Esophagus (tissue), 2 donors: Measurements from ENCODE around the gene CDC42EP1. TPM values are rescaled to one million over a fixed set of nuclear protein-coding genes. Genes with fewer than 3 reads are reported as not detected.

ENCODE experiments used
- H3K27ac ChIP-seq, 2 donors: one replicate each; pipeline ENCODE4 v1.5.1; 2013; ENCODE audit warnings: low read depth in 2 of 2, mild to moderate bottlenecking in 2 of 2, inconsistent platforms in 1 of 2, low read length in 1 of 2, moderate library complexity in 1 of 2
- H3K27me3 ChIP-seq, 2 donors: one replicate each; pipeline ENCODE4 v1.6.1; 2013; ENCODE audit warnings: low read length in 2 of 2, control low read depth in 1 of 2, mild to moderate bottlenecking in 1 of 2; ENCODE audit not compliant: insufficient read depth in 2 of 2, control insufficient read depth in 1 of 2
- H3K36me3 ChIP-seq, 2 donors: one replicate each; pipeline ENCODE4 v1.6.1; 2013; ENCODE audit warnings: low read length in 1 of 2; ENCODE audit not compliant: control insufficient read depth in 2 of 2, insufficient read depth in 2 of 2
- H3K4me1 ChIP-seq, 2 donors: one replicate each; pipeline ENCODE4 v1.6.1; 2013; ENCODE audit warnings: low read length in 1 of 2; ENCODE audit not compliant: control insufficient read depth in 2 of 2, insufficient read depth in 2 of 2
- H3K4me3 ChIP-seq, 2 donors: one replicate each; pipeline ENCODE4 v1.5.1; 2013; ENCODE audit warnings: low read length in 2 of 2, mild to moderate bottlenecking in 2 of 2, low read depth in 1 of 2, moderate library complexity in 1 of 2
- H3K9me3 ChIP-seq, 2 donors: one replicate each; pipeline ENCODE4 v1.6.1; 2013; ENCODE audit warnings: mild to moderate bottlenecking in 2 of 2, low read depth in 1 of 2, low read length in 1 of 2, moderate library complexity in 1 of 2; ENCODE audit not compliant: control insufficient read depth in 2 of 2, insufficient read depth in 1 of 2
- WGBS, 2 donors: extraction: QIAGEN DNeasy Blood & Tissue Kit; methylation state at CpG; one replicate each; pipeline ENCODE4 v1.1.7; 2013; 5-methylcytosine and 5-hydroxymethylcytosine counted together
- polyA plus RNA-seq, 2 donors: library from polyadenylated mRNA; stranded (reverse); fragments of 200-250 nt; gene quantifications; one replicate each; pipeline ENCODE4 v1.2.3, GENCODE V29; 2013
- donor health status: healthy with polysubstance abuse.
- donor health status: Bipolar disorder and iron deficiency.

Gene CDC42EP1
- polyA plus RNA-seq, 2 donors, result 50.1 to 64.3 TPM

DNA sequence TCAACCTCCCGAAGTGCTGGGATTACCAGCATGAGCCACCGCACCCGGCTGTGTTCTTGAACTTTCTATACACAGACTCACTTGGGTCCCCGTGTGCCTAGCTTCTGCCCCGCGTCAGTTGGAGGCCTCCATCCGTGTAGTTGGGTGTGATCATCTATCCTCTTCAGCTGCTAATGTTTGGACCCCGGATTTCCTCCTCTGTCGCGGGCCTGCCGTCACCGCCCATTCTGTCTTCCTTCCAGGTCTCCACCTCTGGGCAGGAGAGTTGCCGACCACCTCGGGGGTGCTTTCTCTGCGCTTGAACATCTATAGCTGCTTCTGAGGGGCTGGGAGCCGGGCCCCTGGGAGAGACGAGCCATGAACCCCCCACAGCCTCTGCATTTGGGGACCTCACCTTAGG, 5.5 kb downstream of the CDC42EP1 start:
- H3K36me3 ChIP-seq, result peaks cover 5 to 25% of the 10 kb centered on the region in 2 donors
- whole genome bisulfite sequencing, 2 donors, result 57 to 71% methylated on average over 17 of the region's 17 CpGs
- no peaks in the 10 kb centered on the region for H3K27me3 ChIP-seq
- no peak overlapping the region for H3K4me3 ChIP-seq
- H3K4me1 ChIP-seq, result peaks cover 16 to 49% of the 10 kb centered on the region in 2 donors
- no peaks in the 10 kb centered on the region for H3K9me3 ChIP-seq
- H3K27ac ChIP-seq, result peak overlapping the region in 1 of 2 donors; percentile 52

DNA sequence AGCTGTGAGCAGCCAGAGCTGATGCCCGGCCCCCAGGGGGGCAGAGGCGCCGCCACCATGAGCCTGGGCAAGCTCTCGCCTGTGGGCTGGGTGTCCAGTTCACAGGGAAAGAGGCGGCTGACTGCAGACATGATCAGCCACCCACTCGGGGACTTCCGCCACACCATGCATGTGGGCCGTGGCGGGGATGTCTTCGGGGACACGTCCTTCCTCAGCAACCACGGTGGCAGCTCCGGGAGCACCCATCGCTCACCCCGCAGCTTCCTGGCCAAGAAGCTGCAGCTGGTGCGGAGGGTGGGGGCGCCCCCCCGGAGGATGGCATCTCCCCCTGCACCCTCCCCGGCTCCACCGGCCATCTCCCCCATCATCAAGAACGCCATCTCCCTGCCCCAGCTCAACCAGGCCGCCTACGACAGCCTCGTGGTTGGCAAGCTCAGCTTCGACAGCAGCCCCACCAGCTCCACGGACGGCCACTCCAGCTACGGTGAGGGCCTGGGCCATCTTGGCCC, 6.1 kb downstream of the CDC42EP1 start:
- no peaks in the 10 kb centered on the region for H3K27me3 ChIP-seq

GRCh38 chr22:37566903-37567798, 6.9 kb downstream of the CDC42EP1 start:
- H3K4me3 ChIP-seq, result no peak overlapping the region
- H3K27ac ChIP-seq, result peak overlapping the region; percentile 42 to 79
- WGBS, 2 donors, result 29 to 39% methylated on average over 16 of the region's 16 CpGs
- H3K27me3 ChIP-seq, result no peaks in the 10 kb centered on the region
- H3K4me1 ChIP-seq, result peaks cover 13 to 46% of the 10 kb centered on the region in 2 donors
- H3K36me3 ChIP-seq, result peaks cover 5 to 25% of the 10 kb centered on the region in 2 donors
- H3K9me3 ChIP-seq, result no peaks in the 10 kb centered on the region

More for the DNA sequence above, 6.1 kb downstream of the CDC42EP1 start:
- H3K4me3 ChIP-seq, result no peak overlapping the region
- peaks cover 16 to 49% of the 10 kb centered on the region in 2 donors for H3K4me1 ChIP-seq
- H3K36me3 ChIP-seq, result peaks cover 5 to 25% of the 10 kb centered on the region in 2 donors
- 61 to 65% methylated on average over 27 to 28 of the region's 28 CpGs for WGBS, 2 donors
- H3K27ac ChIP-seq, result peak overlapping the region; percentile 35 to 79
- H3K9me3 ChIP-seq, result no peaks in the 10 kb centered on the region

DNA sequence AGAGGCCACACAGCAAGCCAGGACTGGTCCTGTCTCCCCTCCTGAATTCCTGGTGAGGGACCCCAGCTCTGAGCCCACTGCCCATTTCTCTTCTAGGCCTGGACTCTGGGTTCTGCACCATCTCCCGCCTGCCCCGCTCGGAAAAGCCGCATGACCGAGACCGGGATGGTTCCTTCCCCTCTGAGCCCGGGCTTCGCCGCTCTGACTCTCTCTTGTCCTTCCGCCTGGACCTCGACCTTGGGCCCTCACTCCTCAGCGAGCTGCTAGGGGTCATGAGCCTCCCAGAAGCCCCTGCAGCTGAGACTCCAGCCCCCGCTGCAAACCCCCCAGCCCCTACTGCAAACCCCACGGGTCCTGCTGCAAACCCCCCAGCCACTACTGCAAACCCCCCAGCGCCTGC, 7.7 kb downstream of the CDC42EP1 start:
- no peaks in the 10 kb centered on the region for H3K27me3 ChIP-seq
- peaks cover 5 to 25% of the 10 kb centered on the region in 2 donors for H3K36me3 ChIP-seq
- H3K9me3 ChIP-seq, result no peaks in the 10 kb centered on the region
- no peak overlapping the region for H3K27ac ChIP-seq
- WGBS, 2 donors, result 86 to 90% methylated on average over 15 of the region's 15 CpGs
- H3K4me1 ChIP-seq, result peaks cover 9 to 38% of the 10 kb centered on the region in 2 donors
- H3K4me3 ChIP-seq, result no peak overlapping the region

DNA sequence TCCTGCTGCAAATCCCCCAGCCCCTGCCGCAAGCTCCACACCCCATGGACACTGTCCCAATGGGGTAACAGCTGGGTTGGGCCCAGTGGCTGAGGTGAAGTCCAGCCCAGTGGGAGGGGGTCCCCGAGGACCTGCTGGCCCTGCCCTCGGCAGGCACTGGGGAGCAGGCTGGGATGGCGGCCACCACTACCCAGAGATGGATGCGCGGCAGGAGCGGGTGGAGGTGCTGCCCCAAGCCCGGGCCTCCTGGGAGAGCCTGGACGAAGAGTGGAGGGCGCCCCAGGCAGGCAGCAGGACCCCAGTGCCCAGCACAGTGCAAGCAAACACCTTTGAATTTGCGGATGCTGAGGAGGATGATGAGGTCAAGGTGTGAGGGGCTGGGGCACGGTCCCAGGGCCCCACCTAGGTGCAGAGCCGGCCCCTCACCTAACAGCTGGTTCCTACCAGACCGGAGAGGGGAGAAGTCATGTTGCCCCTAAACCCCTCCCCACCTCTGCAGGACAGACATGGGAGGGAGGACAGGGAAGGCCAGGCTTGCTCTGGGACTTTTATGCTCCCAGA, 8.2 kb downstream of the CDC42EP1 start:
- peaks cover 9 to 35% of the 10 kb centered on the region in 2 donors for H3K4me1 ChIP-seq
- no peaks in the 10 kb centered on the region for H3K27me3 ChIP-seq
- no peaks in the 10 kb centered on the region for H3K9me3 ChIP-seq
- no peak overlapping the region for H3K4me3 ChIP-seq
- H3K36me3 ChIP-seq, result peaks cover 5 to 25% of the 10 kb centered on the region in 2 donors
- H3K27ac ChIP-seq, result no peak overlapping the region
- 73 to 87% methylated on average over 14 of the region's 14 CpGs for WGBS, 2 donors

GRCh38 chr22:37569009-37569920, 9.0 kb downstream of the CDC42EP1 start:
- Histone ChIP-seq H3K4me1 (peaks cover 7 to 28% of the 10 kb centered on the region in 2 donors), H3K36me3 (peaks cover 5 to 25% of the 10 kb centered on the region in 2 donors), H3K27me3 (no peaks in the 10 kb centered on the region), H3K4me3 (no peak overlapping the region), H3K27ac (peak overlapping the region in 1 of 2 donors; percentile 43), H3K9me3 (no peaks in the 10 kb centered on the region)
- WGBS, 2 donors, result 48 to 77% methylated on average over 21 of the region's 21 CpGs

DNA sequence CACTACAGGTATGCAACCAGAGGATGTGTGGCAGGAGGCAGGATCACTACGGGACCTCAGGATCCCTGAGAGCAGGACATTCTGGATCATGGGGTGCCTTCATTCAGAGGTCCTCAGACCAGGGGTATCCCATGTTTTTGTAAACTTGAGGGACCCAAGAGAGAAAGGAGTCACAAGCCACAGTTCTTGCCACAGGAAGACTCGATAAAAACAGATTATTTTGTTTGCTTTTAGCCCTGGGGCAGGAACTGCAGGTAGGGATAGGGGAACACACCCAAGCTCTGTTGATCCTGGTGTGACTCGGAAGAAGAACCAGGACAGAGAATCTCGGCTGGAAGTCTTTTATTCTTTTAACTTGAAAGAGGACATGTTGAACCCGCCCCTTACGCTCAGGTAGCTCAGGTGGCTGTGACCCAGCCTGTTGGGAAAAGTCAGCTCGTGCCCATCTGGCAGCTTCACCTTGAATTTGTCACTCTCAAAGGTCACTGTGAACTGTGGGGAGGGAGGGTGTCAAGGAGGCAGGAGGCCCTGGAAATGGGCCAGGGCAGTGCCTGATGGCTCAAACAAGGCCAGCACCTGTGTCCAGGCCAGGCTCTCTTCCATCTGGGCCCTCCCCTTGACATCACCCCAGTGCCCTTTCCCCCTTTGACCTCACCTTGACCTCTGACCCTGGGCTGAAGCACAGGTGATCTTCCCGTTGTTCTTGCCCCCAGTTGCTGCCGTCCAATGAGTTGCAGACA, 9.8 kb downstream of the CDC42EP1 start:
- Histone ChIP-seq H3K36me3 (peaks cover 5 to 21% of the 10 kb centered on the region in 2 donors), H3K27ac (peak overlapping the region in 1 of 2 donors; percentile 54), H3K4me3 (no peak overlapping the region), H3K9me3 (no peaks in the 10 kb centered on the region), H3K27me3 (no peaks in the 10 kb centered on the region), H3K4me1 (peaks cover 6 to 24% of the 10 kb centered on the region in 2 donors)
- 38 to 47% methylated on average over 9 of the region's 9 CpGs for WGBS, 2 donors

DNA sequence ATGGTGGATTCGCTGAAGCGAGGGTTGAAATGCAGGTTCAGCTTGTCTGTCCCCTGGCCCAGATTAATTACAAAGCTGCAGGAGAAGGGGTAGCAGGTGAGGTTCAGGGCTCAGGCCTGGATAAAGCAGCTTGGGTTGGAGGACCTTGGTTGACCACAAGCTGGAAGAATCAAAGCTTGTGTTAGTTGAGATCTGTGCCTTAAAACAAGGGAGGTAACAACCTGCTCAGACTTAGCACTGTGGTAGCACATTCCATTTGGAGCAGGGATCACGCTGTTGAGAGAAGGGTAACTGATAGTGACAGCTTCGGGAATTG, 10.3 kb downstream of the CDC42EP1 start:
- 65 to 74% methylated on average over 4 of the region's 4 CpGs for WGBS, 2 donors
- no peaks in the 10 kb centered on the region for H3K27me3 ChIP-seq
- peaks cover 6 to 24% of the 10 kb centered on the region in 2 donors for H3K4me1 ChIP-seq
- H3K36me3 ChIP-seq, result peaks cover 5 to 21% of the 10 kb centered on the region in 2 donors
- H3K27ac ChIP-seq, result peak overlapping the region in 1 of 2 donors; percentile 54
- no peak overlapping the region for H3K4me3 ChIP-seq
- no peaks in the 10 kb centered on the region for H3K9me3 ChIP-seq
